NCI-H524 (cell line): Measurements from ENCODE around the gene MRAP2.
"Not testable (repeated sequence)": the region's sequence is repeated elsewhere in the genome, so short reads cannot be mapped to it uniquely, and the experiment has no call there.

ENCODE experiments used
- DNase-seq, 2 experiments: peaks; one replicate each; lab custom pipeline; 2025; lab: John Stamatoyannopoulos, UW

Gene MRAP2

GRCh38 chr6:84077645-84078044 is 44.1 kb downstream of the MRAP2 start:
- no peak for DNase-seq

- DNase-seq = peak; percentile 61 to 91
Observed at GRCh38 chr6:84078335-84078734, 44.8 kb downstream of the MRAP2 start.

- no peak for DNase-seq
Observed at GRCh38 chr6:84081222-84081621, 47.6 kb downstream of the MRAP2 start.

- no peak for DNase-seq
Observed at GRCh38 chr6:84082689-84083265, 49.2 kb downstream of the MRAP2 start.

- not testable (repeated sequence) for DNase-seq
Observed at GRCh38 chr6:84084705-84085104, 51.1 kb downstream of the MRAP2 start.

GRCh38 chr6:84086056-84086455 is 52.5 kb downstream of the MRAP2 start:
- no peak for DNase-seq

- no peak for DNase-seq
Observed at GRCh38 chr6:84086545-84087429, 53.2 kb downstream of the MRAP2 start.

- DNase-seq = no peak
Observed at GRCh38 chr6:84089081-84089480, 55.5 kb downstream of the MRAP2 start.

GRCh38 chr6:84089552-84089951 is 56.0 kb downstream of the MRAP2 start:
- no peak for DNase-seq

GRCh38 chr6:84093441-84094435 is 60.2 kb downstream of the MRAP2 start:
- DNase-seq = no peak

- no peak for DNase-seq
Observed at GRCh38 chr6:84095156-84095555, 61.6 kb downstream of the MRAP2 start.

- DNase-seq = no peak
Observed at GRCh38 chr6:84103029-84103428, 69.5 kb downstream of the MRAP2 start.

GRCh38 chr6:84105215-84105924 is 71.8 kb downstream of the MRAP2 start:
- DNase-seq = not testable (repeated sequence)

GRCh38 chr6:84107495-84107894 is 73.9 kb downstream of the MRAP2 start:
- no peak for DNase-seq

GRCh38 chr6:84111351-84111750 is 77.8 kb downstream of the MRAP2 start:
- DNase-seq = not testable (repeated sequence)

GRCh38 chr6:84114933-84115594 is 81.5 kb downstream of the MRAP2 start:
- not testable (repeated sequence) for DNase-seq

GRCh38 chr6:84118191-84118590 is 84.6 kb downstream of the MRAP2 start:
- no peak for DNase-seq

- no peak for DNase-seq
Observed at GRCh38 chr6:84119277-84119676, 85.7 kb downstream of the MRAP2 start.

GRCh38 chr6:84123186-84123585 is 89.6 kb downstream of the MRAP2 start:
- DNase-seq = no peak

GRCh38 chr6:84129588-84129987 is 96.0 kb downstream of the MRAP2 start:
- not testable (repeated sequence) for DNase-seq

- DNase-seq = not testable (repeated sequence)
Observed at GRCh38 chr6:84133385-84133784, 99.8 kb downstream of the MRAP2 start.
